ES-I3 (cell line): Measurements from ENCODE around the gene ATIC.
"Not testable (repeated sequence)": the region's sequence is repeated elsewhere in the genome, so short reads cannot be mapped to it uniquely, and the experiment has no call there.

Experiments
- H3K36me3 ChIP-seq: 2 replicates; pipeline ENCODE4 v1.6.1; 2013; ENCODE audit warnings: mild to moderate bottlenecking, low read length, control low read depth, moderate library complexity; ENCODE audit not compliant: insufficient read depth
- H3K4me1 ChIP-seq: 2 replicates; pipeline ENCODE4 v1.6.1; 2013; ENCODE audit warnings: mild to moderate bottlenecking, control low read depth, low read length; ENCODE audit not compliant: insufficient read depth
- H3K9ac ChIP-seq: 2 replicates; pipeline ENCODE4 v1.6.1; 2013; ENCODE audit warnings: low read depth, mild to moderate bottlenecking, low read length, moderate library complexity
- H3K9me3 ChIP-seq: 2 replicates; pipeline ENCODE4 v1.6.1; 2013; ENCODE audit warnings: mild to moderate bottlenecking, low read length, moderate library complexity; ENCODE audit not compliant: control insufficient read depth, insufficient read depth

The ATIC gene

DNA sequence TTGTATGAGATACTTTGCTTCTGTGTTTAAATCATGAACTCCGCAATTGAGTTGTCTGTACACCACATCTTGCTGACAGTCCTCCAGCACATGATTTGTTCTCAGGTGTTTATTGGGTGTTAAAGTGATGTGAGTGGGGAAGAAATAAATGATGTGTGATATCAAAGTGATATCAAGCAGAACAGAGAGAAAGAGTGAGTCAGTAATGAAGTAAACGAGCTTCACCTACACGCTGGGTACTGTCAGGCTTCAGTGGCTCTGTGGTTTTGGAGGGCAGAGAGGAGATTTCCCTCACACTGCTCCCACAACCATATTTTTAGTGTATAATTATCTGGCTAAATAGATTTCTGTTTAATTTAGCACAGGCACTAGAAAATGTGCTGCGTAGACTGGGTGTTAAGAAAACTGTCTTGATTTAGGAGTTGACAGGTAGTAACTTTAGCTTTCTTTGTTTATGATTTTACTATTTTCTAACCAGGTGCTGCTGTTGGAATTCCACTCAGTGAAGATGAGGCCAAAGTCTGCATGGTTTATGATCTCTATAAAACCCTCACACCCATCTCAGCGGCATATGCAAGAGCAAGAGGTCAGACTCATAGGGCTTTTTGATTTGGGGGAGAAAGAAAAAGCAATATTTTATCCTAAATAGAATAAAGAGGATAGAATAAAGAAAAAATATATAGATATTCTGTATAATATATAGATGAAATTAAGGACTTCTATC is 21.2 kb downstream of the ATIC start:
- Histone ChIP-seq H3K36me3 (peaks cover 19% of the 10 kb centered on the region), H3K9ac (no peak overlapping the region)

DNA sequence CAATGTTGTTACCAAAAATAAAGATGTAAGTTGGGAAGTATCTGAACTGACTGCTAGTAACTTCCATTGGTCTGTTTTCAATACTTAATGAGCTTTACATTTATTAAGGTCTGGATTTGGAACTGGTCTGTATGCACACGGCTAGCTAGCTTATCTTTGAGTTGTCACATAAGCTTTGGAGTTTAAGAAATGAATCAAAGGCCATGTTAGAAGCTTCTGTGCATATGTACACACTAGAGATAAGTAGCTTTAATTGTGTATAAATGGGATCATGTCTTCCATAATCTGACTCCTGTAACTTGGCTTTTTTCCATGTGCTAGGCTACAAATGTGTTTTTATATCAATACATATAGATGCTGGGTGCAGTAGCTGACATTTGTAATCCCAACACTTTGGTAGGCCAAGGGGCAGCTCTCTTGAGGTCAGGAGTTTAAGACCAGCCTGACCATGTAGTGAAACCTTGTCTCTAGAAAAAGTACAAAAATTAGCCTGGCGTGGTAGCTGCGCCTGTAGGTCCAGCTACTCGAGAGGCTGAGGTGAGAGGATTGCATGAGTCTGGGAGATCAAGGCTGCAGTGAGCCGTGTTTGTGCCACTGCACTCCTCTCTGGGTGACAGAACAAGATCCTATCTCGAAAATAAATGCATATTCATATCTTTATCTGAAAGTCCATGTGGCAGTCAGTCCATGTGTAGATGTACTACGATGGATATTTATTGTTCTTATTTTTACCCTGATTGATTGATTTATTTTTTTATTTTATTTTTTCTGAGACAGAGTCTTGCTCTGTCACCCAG is 27.2 kb downstream of the ATIC start:
- H3K4me1 ChIP-seq = no peaks in the 10 kb centered on the region
- H3K9me3 ChIP-seq = no peaks in the 10 kb centered on the region
- H3K36me3 ChIP-seq = peaks cover 29% of the 10 kb centered on the region
- no peak overlapping the region for H3K9ac ChIP-seq

More for the DNA sequence above, 21.2 kb downstream of the ATIC start:
- H3K9me3 ChIP-seq = no peaks in the 10 kb centered on the region
- H3K4me1 ChIP-seq = peaks cover 3% of the 10 kb centered on the region

DNA sequence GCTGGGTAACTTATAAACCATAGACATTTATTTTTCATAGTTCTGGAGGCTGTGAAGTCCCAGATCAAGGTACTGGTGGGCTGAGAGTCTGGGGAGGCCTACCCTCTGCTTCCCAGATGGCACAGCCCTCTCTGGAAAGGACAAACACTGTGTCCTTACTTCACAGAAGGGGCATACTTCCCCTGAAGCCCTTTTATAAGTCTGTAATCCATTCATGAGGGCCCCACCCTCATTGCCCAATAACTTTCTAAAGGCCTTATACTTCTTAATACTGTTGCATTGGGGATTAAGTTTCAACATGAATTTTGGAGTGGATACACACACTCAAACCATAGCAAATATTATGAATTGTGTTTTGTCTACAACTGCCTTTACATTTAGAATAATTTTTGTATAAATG is 36.0 kb downstream of the ATIC start:
- Histone ChIP-seq H3K9ac (no peak overlapping the region), H3K4me1 (no peaks in the 10 kb centered on the region), H3K9me3 (no peaks in the 10 kb centered on the region), H3K36me3 (peaks cover 38% of the 10 kb centered on the region)

DNA sequence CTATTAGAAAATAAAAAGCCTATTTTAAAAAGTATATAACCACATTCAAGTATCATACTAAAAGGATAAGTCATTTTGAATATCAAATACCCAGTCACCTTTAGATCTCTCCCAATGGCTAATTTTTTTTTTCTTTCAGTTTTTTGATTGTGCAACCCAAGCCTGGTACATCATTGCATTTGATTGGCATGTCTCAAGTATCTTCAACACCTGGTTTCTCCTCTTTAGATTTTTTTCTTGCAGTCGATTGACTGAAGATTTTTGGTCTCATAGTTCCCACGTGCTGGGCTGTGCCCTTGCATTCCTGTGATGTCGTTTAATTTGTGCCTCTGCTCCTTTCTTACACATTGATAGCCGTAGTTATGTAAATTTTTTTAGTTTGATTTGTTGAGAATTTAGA is 40.7 kb downstream of the ATIC start:
- Histone ChIP-seq H3K4me1 (no peaks in the 10 kb centered on the region), H3K9me3 (no peaks in the 10 kb centered on the region), H3K9ac (no peak overlapping the region), H3K36me3 (peaks cover 4% of the 10 kb centered on the region; the same call in 1 of the 2 replicates)

DNA sequence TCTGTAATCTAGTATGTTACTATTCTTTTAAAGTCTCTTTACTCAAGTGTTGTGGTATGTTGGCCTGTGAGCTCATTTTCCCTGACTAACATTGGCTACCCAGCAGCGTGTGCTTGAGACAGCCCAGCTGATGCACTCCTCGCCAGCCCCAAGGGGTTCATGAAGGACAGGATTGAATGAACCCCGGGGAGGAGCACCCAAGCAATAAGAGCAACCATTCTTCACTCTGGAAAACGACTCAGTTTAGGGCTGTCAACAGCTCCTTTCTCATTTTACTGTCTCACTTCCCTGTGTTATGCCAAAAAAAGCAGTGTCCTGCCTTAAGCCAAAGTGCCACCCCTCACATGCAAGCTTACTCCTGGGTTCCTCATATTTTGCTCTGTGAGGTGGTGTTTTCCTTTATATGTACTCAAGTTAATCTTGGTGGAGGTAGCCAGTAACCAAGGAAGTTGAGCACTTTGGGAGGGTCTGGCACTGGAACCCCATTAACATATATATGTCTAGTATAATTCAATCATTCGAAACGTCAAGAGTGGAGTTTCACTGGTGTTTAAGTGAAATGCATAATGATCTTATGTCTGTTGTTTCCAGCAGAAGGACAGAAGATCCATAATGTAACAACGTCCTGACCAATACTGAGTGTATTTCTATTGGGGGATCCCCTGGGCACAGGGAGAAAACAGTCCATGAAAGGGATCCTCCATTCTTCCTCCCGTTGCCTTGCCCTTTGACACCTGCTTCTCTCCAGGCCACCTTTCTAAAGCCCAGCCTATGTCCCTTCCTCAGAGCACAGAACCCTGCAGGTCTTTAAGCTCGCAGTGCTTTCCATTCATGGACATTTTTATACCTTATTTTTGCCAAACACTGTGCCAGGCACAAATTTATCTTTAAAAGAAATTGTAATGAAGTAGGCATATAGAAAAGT is 43.2 kb downstream of the ATIC start:
- Histone ChIP-seq H3K9me3 (no peaks in the 10 kb centered on the region), H3K9ac (no peak overlapping the region), H3K4me1 (no peaks in the 10 kb centered on the region), H3K36me3 (no peaks in the 10 kb centered on the region)

DNA sequence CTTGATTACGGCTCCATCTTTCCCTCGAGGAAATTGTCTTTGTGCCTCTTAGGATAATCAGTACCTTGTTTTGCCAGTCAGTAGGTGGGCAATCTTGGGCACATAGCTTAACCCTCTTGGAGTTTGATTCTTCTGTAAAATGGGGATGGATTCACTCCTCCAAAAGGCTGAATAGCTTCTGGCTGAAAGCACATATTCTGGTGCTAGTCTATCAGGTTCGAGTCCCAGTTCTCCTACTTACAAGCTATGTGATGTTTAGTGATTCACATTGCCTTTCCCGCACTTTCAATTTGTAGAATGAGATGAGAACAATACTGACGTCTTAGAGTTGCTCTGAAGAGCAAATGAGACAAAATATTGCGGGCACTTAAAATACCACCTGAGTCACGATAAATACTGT is 43.9 kb downstream of the ATIC start:
- Histone ChIP-seq H3K4me1 (no peaks in the 10 kb centered on the region), H3K9me3 (no peaks in the 10 kb centered on the region), H3K9ac (no peak overlapping the region), H3K36me3 (no peaks in the 10 kb centered on the region)

DNA sequence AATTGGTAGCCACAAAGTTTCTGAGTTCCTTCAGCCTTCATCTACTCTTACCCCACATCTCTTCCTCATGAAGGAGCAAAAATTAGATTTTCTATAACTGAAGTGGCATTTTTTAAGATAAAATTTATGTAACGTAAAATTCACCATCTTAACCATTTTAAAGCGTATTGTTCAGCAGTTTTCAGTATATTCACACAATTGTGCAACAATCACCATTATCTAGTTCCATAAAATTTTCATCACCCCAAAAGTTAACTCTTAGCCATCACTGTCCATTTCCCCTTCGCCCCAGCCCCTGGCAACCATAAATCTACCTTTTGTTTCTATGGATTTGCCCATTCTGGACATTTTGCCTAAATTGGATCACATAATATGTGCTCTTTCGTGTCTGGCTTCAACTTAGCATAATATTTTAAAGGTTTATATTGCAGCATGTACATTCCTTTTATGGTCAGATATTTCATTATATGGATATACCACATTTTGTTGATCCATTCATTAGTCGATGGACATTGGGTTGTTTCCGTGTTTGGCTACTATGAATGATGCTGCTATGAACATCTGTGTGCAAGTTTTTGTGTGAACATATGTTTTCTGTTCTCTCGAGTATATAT is 44.6 kb downstream of the ATIC start:
- Histone ChIP-seq H3K9me3 (no peaks in the 10 kb centered on the region), H3K9ac (no peak overlapping the region), H3K4me1 (no peaks in the 10 kb centered on the region), H3K36me3 (no peaks in the 10 kb centered on the region; the same call in 1 of the 2 replicates)

DNA sequence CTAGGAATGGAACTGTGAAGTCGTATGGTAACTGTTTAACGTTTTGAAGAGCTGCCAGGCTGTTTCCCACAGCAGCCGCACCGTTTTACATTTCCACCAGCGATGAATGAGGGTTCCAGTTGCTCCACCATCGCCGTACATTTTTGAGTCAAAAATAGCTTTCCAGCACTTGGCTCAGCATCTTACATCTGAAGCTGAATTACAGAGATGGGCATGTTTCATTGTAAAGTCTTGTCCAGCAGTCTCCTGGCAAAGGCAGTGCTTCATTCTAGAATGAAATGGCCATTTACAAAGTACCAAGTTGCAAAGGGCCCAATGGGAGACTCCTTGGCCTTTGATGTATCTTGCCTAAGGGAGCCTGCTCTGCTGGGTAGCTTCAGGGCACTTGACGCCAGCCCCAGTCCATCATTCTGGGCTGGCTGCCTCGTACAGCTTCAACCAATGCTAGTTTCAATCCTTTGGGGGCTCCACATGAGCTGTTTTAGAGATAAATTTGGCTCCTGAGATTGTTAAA is 45.1 kb downstream of the ATIC start:
- no peak overlapping the region for H3K9ac ChIP-seq
- no peaks in the 10 kb centered on the region; the same call in 1 of the 2 replicates for H3K36me3 ChIP-seq
- H3K4me1 ChIP-seq = no peaks in the 10 kb centered on the region
- no peaks in the 10 kb centered on the region for H3K9me3 ChIP-seq

DNA sequence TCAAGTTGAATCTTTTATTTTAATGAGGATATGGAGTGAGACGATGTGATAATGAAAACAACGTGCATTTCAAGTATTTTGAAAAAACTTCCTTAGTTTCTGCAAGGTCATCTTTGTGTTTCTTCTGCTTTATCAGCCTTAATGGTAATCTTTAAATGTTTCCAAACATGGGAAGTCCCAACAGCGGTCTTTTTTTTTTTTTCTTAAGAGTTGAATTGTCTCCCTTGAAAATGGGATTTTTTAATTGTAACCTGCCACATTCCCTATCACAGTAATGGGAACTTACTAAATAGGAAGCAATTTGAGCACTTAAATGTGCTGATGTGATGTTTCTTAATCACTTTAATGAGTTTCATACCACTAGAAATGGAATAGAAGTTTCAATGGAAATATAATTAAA is 45.8 kb downstream of the ATIC start:
- Histone ChIP-seq H3K9ac (no peak overlapping the region), H3K36me3 (no peaks in the 10 kb centered on the region; the same call in 1 of the 2 replicates), H3K9me3 (no peaks in the 10 kb centered on the region), H3K4me1 (no peaks in the 10 kb centered on the region)

DNA sequence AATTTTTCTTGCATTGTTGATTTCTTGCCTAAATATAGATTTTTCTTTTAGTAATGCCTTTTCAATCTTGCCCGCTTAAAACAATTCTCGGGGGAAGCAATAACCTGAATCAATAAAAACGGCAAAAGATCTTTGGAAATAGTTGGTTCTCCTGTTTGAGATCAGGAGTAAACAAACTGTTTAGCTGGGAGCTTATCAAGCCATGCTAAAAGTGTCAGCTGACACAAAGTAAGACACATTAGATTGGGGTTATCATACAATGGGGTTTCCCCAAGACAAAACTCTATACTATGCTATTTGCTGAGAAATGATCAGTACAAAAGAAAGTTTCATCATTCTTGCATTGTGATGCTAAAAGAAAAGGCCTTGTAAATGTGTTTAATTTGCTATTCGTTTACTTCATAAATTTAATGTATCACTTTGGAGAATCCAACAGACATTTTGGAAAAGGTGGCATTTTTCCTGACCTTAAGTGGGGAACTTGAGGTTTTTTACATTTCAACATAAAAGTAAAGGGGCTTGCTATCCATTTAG is 46.5 kb downstream of the ATIC start:
- no peak overlapping the region for H3K9ac ChIP-seq
- H3K36me3 ChIP-seq = peaks cover 3% of the 10 kb centered on the region
- no peaks in the 10 kb centered on the region for H3K4me1 ChIP-seq
- no peaks in the 10 kb centered on the region for H3K9me3 ChIP-seq

DNA sequence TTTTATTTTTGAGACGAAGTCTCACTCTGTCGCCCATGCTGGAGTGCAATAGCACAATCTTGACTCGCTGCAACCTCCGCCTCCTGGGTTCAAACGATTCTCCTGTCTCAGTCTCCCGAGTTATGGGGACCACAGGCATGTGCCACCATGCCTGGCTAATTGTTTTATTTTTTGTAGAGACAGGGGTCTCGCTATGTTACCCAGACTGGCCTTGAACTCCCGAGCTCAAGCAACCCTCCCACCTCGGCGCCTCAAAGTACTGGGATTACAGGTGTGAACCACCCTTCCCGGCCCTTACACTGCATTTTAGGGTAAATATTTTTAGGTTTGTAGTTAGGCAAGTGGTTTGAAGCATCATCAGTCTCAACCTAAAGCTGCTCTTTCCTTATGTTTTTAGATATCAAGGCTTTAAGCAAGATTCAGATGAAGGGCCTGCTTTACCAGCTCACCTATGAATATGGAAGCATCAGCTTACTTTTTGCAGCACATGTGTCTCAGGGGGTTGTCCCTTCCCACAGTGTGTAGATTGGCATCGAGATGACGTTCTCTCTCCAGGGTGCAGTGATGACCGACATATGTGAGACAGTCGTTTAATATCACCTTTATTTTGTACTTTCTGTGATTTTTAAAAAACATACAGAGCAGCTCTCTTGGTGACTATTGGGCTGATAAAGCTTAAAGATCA is 47.2 kb downstream of the ATIC start:
- Histone ChIP-seq H3K4me1 (no peaks in the 10 kb centered on the region), H3K9me3 (no peaks in the 10 kb centered on the region), H3K9ac (no peak overlapping the region), H3K36me3 (peaks cover 10% of the 10 kb centered on the region)

DNA sequence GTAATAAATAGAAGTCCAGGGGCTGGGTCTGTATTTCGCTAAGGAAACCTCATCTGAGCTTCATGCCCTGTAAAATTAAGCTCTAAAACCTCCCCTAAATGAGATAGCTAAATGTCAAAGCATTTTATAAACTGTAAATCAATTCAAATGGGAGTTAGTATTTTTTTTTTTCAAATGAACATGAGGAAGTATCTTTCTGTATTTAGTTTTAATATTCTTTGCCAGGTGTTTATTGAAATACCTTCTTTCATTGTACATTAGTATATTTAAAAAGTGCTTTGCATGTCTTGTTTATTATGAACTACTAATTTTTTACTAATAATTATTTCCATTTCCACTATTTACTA is 47.7 kb downstream of the ATIC start:
- peaks cover 12% of the 10 kb centered on the region for H3K36me3 ChIP-seq
- H3K4me1 ChIP-seq = no peaks in the 10 kb centered on the region

DNA sequence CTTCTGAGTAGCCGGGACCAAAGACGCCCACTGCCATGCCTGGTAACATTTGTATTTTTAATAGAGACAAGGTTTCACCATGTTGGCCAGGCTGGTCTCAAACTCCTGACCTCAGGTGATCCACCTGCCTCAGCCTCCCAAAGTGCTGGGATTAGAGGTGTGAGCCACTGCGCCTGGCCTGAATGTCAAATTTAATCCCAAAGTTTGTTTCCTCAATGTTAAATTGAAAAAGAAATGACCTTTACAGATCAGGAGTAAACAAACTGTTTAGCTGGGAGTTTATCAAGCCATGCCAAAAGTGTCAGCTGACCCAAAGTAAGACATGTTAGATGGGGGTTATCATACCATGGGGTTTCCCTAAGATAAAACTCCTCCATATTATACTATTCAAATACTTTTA is 48.2 kb downstream of the ATIC start:
- H3K9me3 ChIP-seq, H3K4me1 ChIP-seq, H3K9ac ChIP-seq: not testable (repeated sequence)
- H3K36me3 ChIP-seq = peaks cover 12% of the 10 kb centered on the region

More for the DNA sequence above, 47.7 kb downstream of the ATIC start:
- Histone ChIP-seq H3K9me3 (no peaks in the 10 kb centered on the region), H3K9ac (no peak overlapping the region)
